ENCODE data around the gene RAB11B. TPM values are rescaled to one million over a fixed set of nuclear protein-coding genes. Genes with fewer than 3 reads are reported as not detected.

The RAB11B gene
- total and polyA plus RNA-seq, 2 of the 13 experiments (the other 11 are each of a cell fraction or from before 2014, with no cell fraction given): 6.0 to 28.4 TPM

- no peak for TF ChIP-seq ZSCAN12 (CRISPR knock-in tag; IDR thresholded peaks at IDR 0.05)
- TF ChIP-seq ZNF407 (CRISPR knock-in tag; IDR thresholded peaks at IDR 0.05; ENCODE audit: not compliant biosample characterization): no peak
- no peak for TF ChIP-seq ZNF274 (CRISPR knock-in tag; IDR thresholded peaks at IDR 0.05)
- no peak; the same call in 2 of the 3 replicates for TF ChIP-seq MXI1 (IDR thresholded peaks at IDR 0.05; ENCODE audit: borderline replicate concordance, low read depth, low read length)
- no peak for TF ChIP-seq REXO4 (CRISPR knock-in tag; IDR thresholded peaks at IDR 0.05; ENCODE audit: borderline replicate concordance)
- TF ChIP-seq ZNF629 (CRISPR knock-in tag; conservative IDR thresholded peaks at IDR 0.05): 0 out of 2 replicates have a peak, but pooled peaks have one; percentile 8
- no peak for TF ChIP-seq ZNF616 (CRISPR knock-in tag; IDR thresholded peaks at IDR 0.05; ENCODE audit: low read depth)
- no peak; the same call in 1 of the 2 replicates for TF ChIP-seq SKIL (CRISPR knock-in tag; IDR thresholded peaks at IDR 0.05; ENCODE audit: borderline replicate concordance)
- no peak for TF ChIP-seq FOXO4 (CRISPR knock-in tag; conservative IDR thresholded peaks at IDR 0.05)
- TF ChIP-seq ARHGAP35 (CRISPR knock-in tag; IDR thresholded peaks at IDR 0.05; ENCODE audit: borderline replicate concordance): no peak
- no peak for TF ChIP-seq ZNF180 (CRISPR knock-in tag; IDR thresholded peaks at IDR 0.05; ENCODE audit: borderline replicate concordance, low read depth)
- no peak; the same call in 1 of the 2 replicates for TF ChIP-seq NKX3-1 (CRISPR knock-in tag; IDR thresholded peaks at IDR 0.05)
- TF ChIP-seq TRIM24 (CRISPR knock-in tag; IDR thresholded peaks at IDR 0.05): no peak
- no peak for TF ChIP-seq E2F2 (CRISPR knock-in tag; IDR thresholded peaks at IDR 0.05; ENCODE audit: borderline replicate concordance)
- peak; percentile 77 for TF ChIP-seq TEAD3 (CRISPR knock-in tag; optimal IDR thresholded peaks at IDR 0.05; ENCODE audit: borderline replicate concordance)
Measured at GRCh38 chr19:8387688-8388611, 2.2 kb upstream of the RAB11B start (continued).
